ENCODE data around the gene NCSTN. TPM values are rescaled to one million over a fixed set of nuclear protein-coding genes. Genes with fewer than 3 reads are reported as not detected.

NCSTN gene
- polyA plus RNA-seq, 4 donors: 50.1 to 138 (median 59.6) TPM

DNA sequence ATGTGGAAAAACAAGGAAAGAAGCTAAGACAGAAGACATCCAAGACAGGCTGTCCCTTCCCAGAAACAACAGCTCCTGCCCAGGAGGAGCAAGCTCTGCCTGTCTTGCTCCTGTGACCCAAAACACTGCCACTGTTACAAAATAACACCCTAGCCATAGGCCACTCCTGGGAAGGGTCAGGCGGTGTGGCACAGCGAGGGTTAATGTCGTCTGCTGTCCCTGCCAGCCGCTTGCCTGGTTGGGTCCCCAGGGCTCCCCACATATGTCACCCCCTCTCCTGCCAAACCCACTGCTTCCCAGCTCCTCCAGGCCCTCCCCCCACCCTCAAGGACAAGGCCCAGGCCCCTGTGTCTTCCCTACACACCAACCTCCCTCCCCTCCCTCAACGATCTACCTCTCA is 19.8 kb downstream of the NCSTN start:
- H3K36me3 ChIP-seq (ENCODE audit: control insufficient read depth in 3 of 3, insufficient read depth in 2 of 3, low read depth in 1 of 3, low read length in 3 of 3): peaks cover 6 to 22% (median 12%) of the 10 kb centered on the region in 3 donors
- DNase-seq (no peak), FAIRE-seq (no peak)
- no peaks in the 10 kb centered on the region for H3K9me3 ChIP-seq (ENCODE audit: control insufficient read depth in 2 of 2, insufficient read depth in 1 of 2, low read depth in 1 of 2, low read length in 1 of 2)
- 45 to 59% (median 47%) methylated on average over 3 to 5 of the region's 5 CpGs for WGBS, 3 donors
- no peaks in the 10 kb centered on the region for H3K4me1 ChIP-seq (ENCODE audit: control insufficient read depth in 3 of 3, insufficient read depth in 2 of 3, low read depth in 1 of 3, low read length in 2 of 3)
- H3K27ac ChIP-seq (ENCODE audit: low read depth in 1 of 3, low read length in 2 of 3): no peak overlapping the region
- no peak overlapping the region for H3K4me3 ChIP-seq (ENCODE audit: low read depth in 1 of 3, low read length in 3 of 3)
- H3K27me3 ChIP-seq (ENCODE audit: control insufficient read depth in 3 of 3, insufficient read depth in 3 of 3, low read length in 3 of 3): peaks cover 0 to under 1% (median 0%) of the 10 kb centered on the region in 3 donors

DNA sequence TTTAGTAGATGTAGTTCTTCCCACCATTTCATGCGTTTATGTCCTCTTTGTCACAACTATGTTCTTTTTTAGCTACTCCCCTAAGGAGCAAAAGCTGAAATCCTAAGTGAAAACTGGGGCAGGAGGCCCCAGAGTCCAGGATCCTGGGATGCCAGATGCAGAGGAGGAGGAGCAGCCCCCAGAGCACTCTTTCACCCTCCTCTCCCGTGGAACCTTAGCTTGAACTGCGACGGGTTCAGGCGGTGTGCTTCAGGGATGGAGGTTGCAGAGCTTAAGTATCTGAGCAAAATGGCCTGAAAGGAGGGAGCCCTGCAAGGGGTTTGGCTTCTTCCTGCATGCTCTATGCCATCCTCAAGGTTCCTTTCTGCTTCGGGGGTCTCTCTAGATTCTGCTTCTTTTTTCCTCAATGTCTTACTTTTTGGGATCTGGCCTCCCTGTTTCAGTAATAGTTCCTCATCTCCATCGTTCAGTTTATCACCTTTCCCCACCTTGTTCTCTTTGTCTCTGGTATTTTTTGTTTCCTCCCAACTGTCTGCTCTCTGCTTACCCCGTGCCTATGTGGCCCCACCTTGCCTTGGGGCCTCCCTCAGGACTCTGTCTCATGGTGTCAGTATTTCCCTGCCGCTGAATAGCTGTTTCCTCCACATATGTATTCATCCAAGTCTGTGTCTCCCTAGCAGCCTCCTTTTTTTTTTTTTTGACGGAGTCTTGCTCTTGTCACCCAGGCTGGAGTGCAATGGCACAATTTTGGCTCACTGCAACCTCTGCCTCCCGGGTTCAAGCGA is 21.0 kb downstream of the NCSTN start:
- Histone ChIP-seq H3K4me3 (ENCODE audit: low read depth in 1 of 3, low read length in 3 of 3) (no peak overlapping the region), H3K27me3 (ENCODE audit: control insufficient read depth in 3 of 3, insufficient read depth in 3 of 3, low read length in 3 of 3) (peaks cover 0 to 4% (median 0%) of the 10 kb centered on the region in 3 donors), H3K27ac (ENCODE audit: low read depth in 1 of 3, low read length in 2 of 3) (no peak overlapping the region), H3K36me3 (ENCODE audit: control insufficient read depth in 3 of 3, insufficient read depth in 2 of 3, low read depth in 1 of 3, low read length in 3 of 3) (peaks cover 0 to 15% (median 8%) of the 10 kb centered on the region in 3 donors), H3K4me1 (ENCODE audit: control insufficient read depth in 3 of 3, insufficient read depth in 2 of 3, low read depth in 1 of 3, low read length in 2 of 3) (no peaks in the 10 kb centered on the region), H3K9me3 (ENCODE audit: control insufficient read depth in 2 of 2, insufficient read depth in 1 of 2, low read depth in 1 of 2, low read length in 1 of 2) (no peaks in the 10 kb centered on the region)
- WGBS, 3 donors: 76 to 77% (median 76%) methylated on average over 12 of the region's 12 CpGs
- DNase-seq (no peak), FAIRE-seq (no peak)

DNA sequence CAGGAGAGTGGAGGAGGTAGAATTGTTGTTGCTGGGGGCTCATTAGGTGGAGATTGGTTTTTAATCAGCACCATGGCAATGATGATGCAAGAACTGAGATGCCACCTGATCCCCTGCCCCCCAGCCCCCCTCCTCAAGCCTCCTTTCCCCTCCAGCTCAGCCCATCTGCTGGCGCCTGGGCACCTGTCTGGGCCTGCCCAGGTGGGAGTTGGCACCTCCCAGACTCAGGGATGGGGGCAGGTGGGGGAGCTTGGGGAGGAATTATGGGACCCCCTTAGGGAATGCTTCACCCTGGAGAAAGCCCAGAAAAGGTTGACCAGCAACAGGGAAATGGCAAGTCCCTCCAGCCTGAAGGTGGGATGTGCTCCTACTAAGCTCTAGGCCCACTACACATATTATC is 22.1 kb downstream of the NCSTN start:
- H3K27me3 ChIP-seq (ENCODE audit: control insufficient read depth in 3 of 3, insufficient read depth in 3 of 3, low read length in 3 of 3): peaks cover 0 to 4% (median 0%) of the 10 kb centered on the region in 3 donors
- H3K9me3 ChIP-seq (ENCODE audit: control insufficient read depth in 2 of 2, insufficient read depth in 1 of 2, low read depth in 1 of 2, low read length in 1 of 2): no peaks in the 10 kb centered on the region
- DNase-seq (no peak), FAIRE-seq (no peak)
- WGBS, 3 donors: 89 to 100% (median 93%) methylated on average over 1 of the region's 1 CpG
- H3K36me3 ChIP-seq (ENCODE audit: control insufficient read depth in 3 of 3, insufficient read depth in 2 of 3, low read depth in 1 of 3, low read length in 3 of 3): peaks cover 0 to 7% (median 2%) of the 10 kb centered on the region in 3 donors
- no peak overlapping the region for H3K27ac ChIP-seq (ENCODE audit: low read depth in 1 of 3, low read length in 2 of 3)
- no peak overlapping the region for H3K4me3 ChIP-seq (ENCODE audit: low read depth in 1 of 3, low read length in 3 of 3)
- H3K4me1 ChIP-seq (ENCODE audit: control insufficient read depth in 3 of 3, insufficient read depth in 2 of 3, low read depth in 1 of 3, low read length in 2 of 3): no peaks in the 10 kb centered on the region

DNA sequence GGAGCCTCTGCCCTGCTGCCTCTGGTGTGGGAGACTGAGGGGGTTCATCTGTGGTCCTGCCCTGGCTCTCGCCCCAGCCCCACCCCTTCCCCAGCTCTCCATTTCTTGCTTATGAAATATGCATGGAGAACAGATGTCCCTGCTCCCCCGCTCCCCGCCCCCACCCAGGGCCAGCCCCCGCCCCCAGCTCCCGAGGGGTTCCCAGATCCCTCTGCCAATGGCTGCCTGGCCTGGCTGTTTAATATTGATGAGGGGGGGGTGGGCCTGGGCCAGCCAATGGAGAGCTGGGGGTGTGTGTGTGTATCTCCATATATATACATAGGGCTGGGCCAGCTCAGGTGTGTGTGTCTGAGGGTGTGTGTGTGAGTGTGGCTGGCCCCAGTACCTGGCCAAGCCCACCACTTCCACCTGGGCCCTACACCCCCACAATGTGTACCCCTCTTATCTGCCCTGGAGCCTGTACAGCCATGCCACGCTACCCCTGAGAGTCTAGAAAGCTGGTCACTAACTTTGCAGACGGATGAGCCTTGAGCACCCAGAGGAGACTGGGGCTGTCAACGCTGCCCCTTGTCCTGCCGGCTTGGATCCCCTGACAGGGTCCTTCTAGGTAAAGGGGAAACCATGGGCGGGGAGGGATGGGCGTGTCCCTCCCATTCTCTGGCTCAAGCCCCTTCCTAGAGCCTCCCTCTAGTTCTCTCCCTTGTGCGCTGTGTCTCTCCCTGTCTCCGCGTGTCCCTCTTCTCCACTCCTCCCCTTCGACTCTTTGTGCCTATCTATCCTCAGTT is 23.7 kb downstream of the NCSTN start, which contains the start of gene NHLH1:
TSS of gene NHLH1 (plus strand) at position 341 of the 785 bp plus-strand sequence. CDS start 3,661 bp downstream, outside the sequence.
- Histone ChIP-seq H3K4me1 (ENCODE audit: control insufficient read depth in 3 of 3, insufficient read depth in 2 of 3, low read depth in 1 of 3, low read length in 2 of 3) (no peaks in the 10 kb centered on the region), H3K9me3 (ENCODE audit: control insufficient read depth in 2 of 2, insufficient read depth in 1 of 2, low read depth in 1 of 2, low read length in 1 of 2) (no peaks in the 10 kb centered on the region), H3K27me3 (ENCODE audit: control insufficient read depth in 3 of 3, insufficient read depth in 3 of 3, low read length in 3 of 3) (peaks cover 0 to 4% (median 0%) of the 10 kb centered on the region in 3 donors), H3K27ac (ENCODE audit: low read depth in 1 of 3, low read length in 2 of 3) (no peak within 1 kb of the TSS), H3K4me3 (ENCODE audit: low read depth in 1 of 3, low read length in 3 of 3) (no peak within 1 kb of the TSS), H3K36me3 (ENCODE audit: control insufficient read depth in 3 of 3, insufficient read depth in 2 of 3, low read depth in 1 of 3, low read length in 3 of 3) (no peaks in the 10 kb centered on the region)
- WGBS, 3 donors: 60 to 68% (median 63%) methylated on average over 13 to 15 of the region's 15 CpGs
- DNase-seq (no peak), FAIRE-seq (no peak)

DNA sequence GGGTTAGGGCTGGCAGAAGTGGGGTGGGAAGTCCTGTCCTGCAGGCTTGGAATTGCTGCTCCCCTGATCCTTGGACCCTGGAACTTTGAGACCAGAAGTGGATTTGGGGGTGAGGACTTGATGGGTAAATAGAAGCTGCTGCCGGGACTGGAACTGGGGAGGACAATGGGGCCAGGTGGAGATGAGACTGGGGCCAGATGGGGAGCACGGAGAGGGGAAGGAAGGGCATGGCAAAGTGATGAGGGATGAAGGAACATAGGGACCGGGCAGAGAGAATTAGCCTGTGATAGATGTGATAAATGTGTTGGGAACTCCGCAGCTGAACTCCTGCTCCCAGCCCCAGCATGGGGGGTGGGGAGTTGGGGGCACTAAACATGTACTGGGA is 24.3 kb downstream of the NCSTN start:
- FAIRE-seq (no peak), DNase-seq (no peak)
- 34 to 41% (median 34%) methylated on average over 4 of the region's 4 CpGs for WGBS, 3 donors
- Histone ChIP-seq H3K4me1 (ENCODE audit: control insufficient read depth in 3 of 3, insufficient read depth in 2 of 3, low read depth in 1 of 3, low read length in 2 of 3) (no peaks in the 10 kb centered on the region), H3K4me3 (ENCODE audit: low read depth in 1 of 3, low read length in 3 of 3) (no peak overlapping the region), H3K27me3 (ENCODE audit: control insufficient read depth in 3 of 3, insufficient read depth in 3 of 3, low read length in 3 of 3) (peaks cover 0 to 4% (median 0%) of the 10 kb centered on the region in 3 donors), H3K9me3 (ENCODE audit: control insufficient read depth in 2 of 2, insufficient read depth in 1 of 2, low read depth in 1 of 2, low read length in 1 of 2) (no peaks in the 10 kb centered on the region), H3K36me3 (ENCODE audit: control insufficient read depth in 3 of 3, insufficient read depth in 2 of 3, low read depth in 1 of 3, low read length in 3 of 3) (no peaks in the 10 kb centered on the region), H3K27ac (ENCODE audit: low read depth in 1 of 3, low read length in 2 of 3) (no peak overlapping the region)

DNA sequence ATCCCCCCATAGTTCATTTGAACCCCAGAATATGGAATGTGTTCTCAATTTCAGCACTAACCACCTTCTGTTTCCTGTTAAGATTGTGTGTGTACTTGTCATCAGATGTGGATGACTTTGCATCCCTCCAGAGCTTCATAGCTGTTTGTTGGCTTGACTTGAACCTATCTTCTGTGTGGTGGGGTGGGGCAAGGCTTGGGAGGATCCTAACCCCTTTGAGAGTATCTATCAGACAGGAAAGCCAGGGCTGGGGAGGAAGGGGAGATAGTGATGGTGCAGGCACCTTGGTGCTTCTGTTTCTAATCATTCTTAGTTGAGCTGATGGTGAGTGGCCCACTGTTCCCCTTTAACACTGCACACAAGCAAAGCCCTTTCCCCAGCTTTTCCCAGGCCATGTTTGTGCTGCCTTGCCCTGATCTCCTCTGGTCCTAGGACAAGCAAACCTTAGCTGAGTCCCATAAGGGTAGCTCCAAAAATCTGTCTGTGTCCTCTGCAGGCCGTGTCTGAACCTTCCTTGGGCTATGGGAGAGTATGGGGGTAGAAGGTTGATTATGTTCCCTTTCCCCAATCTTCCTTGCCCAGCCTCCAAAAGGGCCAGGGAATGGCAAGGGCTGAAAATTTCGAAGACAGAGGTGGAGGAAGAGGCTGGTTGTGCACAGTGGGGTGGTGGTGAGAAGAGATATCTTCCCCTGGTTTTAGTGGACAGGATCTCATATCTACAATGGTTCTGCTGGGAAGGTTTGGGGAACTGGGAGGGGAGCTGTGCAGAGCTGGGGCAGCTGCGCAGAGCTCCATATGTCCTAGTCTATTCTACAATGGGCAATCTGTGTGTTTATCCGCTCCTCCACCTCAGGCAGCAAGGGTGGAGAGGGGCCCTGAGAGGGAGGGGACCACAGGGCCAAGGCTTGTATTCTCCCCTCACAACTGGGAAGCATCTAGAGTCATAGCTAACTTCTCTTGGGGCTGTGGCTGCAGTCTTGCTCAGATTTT is 25.0 kb downstream of the NCSTN start:
- no peak overlapping the region for H3K27ac ChIP-seq (ENCODE audit: low read depth in 1 of 3, low read length in 2 of 3)
- peaks cover 0 to 4% (median 0%) of the 10 kb centered on the region in 3 donors for H3K27me3 ChIP-seq (ENCODE audit: control insufficient read depth in 3 of 3, insufficient read depth in 3 of 3, low read length in 3 of 3)
- DNase-seq: no peak
- H3K36me3 ChIP-seq (ENCODE audit: control insufficient read depth in 3 of 3, insufficient read depth in 2 of 3, low read depth in 1 of 3, low read length in 3 of 3): no peaks in the 10 kb centered on the region
- no peak overlapping the region for H3K4me3 ChIP-seq (ENCODE audit: low read depth in 1 of 3, low read length in 3 of 3)
- no peak for FAIRE-seq
- H3K9me3 ChIP-seq (ENCODE audit: control insufficient read depth in 2 of 2, insufficient read depth in 1 of 2, low read depth in 1 of 2, low read length in 1 of 2): no peaks in the 10 kb centered on the region
- H3K4me1 ChIP-seq (ENCODE audit: control insufficient read depth in 3 of 3, insufficient read depth in 2 of 3, low read depth in 1 of 3, low read length in 2 of 3): no peaks in the 10 kb centered on the region
- 81 to 90% (median 83%) methylated on average over 4 of the region's 4 CpGs for WGBS, 3 donors

DNA sequence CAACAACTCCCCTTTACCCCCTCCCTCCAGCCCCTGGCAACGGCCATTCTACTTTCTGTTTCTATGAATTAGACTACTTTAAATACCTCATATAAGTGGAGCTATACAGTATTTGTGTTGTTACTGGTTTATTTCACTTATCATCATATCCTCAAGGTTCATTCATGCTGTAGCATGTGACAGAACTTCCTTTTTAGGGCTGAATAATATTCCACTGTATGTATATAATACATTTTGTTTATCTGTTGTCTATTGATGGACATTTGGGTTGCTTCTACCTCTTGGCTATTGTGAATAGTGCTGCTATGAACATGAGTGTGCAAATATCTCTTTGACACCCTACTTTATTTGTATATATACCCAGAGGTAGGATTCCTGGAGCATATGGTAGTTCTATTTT is 25.9 kb downstream of the NCSTN start:
- 44 to 59% (median 48%) methylated on average over 1 of the region's 1 CpG for WGBS, 3 donors
- FAIRE-seq: no peak
- DNase-seq: no peak
- Histone ChIP-seq H3K27ac (ENCODE audit: low read depth in 1 of 3, low read length in 2 of 3) (no peak overlapping the region), H3K36me3 (ENCODE audit: control insufficient read depth in 3 of 3, insufficient read depth in 2 of 3, low read depth in 1 of 3, low read length in 3 of 3) (no peaks in the 10 kb centered on the region), H3K27me3 (ENCODE audit: control insufficient read depth in 3 of 3, insufficient read depth in 3 of 3, low read length in 3 of 3) (peaks cover 0 to 4% (median 0%) of the 10 kb centered on the region in 3 donors), H3K4me1 (ENCODE audit: control insufficient read depth in 3 of 3, insufficient read depth in 2 of 3, low read depth in 1 of 3, low read length in 2 of 3) (no peaks in the 10 kb centered on the region), H3K9me3 (ENCODE audit: control insufficient read depth in 2 of 2, insufficient read depth in 1 of 2, low read depth in 1 of 2, low read length in 1 of 2) (no peaks in the 10 kb centered on the region), H3K4me3 (ENCODE audit: low read depth in 1 of 3, low read length in 3 of 3) (no peak overlapping the region)
